ENCODE results near the gene OPRM1. TPM values are rescaled to one million over a fixed set of nuclear protein-coding genes. Genes with fewer than 3 reads are reported as not detected.

Gene OPRM1
- total RNA-seq, 3 donors from 2014 or later: not detected

- H3K9me3 Mint-ChIP-seq: no peaks in the 10 kb centered on the region
- H3K4me1 Mint-ChIP-seq (ENCODE audit: low read depth): peaks cover 53% of the 10 kb centered on the region
- peaks cover 21% of the 10 kb centered on the region for H3K36me3 Mint-ChIP-seq (ENCODE audit: insufficient read depth)
- no peaks in the 10 kb centered on the region for H3K27me3 Mint-ChIP-seq (ENCODE audit: low read depth)
- peak overlapping the region; percentile 2 for H3K4me3 Mint-ChIP-seq
- no peak for ATAC-seq
- DNase-seq: no peak
These were observed 180.2 kb downstream of the OPRM1 start for GRCh38 chr6:154219250-154219649.

- peaks cover 28% of the 10 kb centered on the region for H3K36me3 Mint-ChIP-seq (ENCODE audit: insufficient read depth)
- DNase-seq: no peak
- H3K4me3 Mint-ChIP-seq: no peak overlapping the region
- ATAC-seq: no peak
- H3K4me1 Mint-ChIP-seq (ENCODE audit: low read depth): peaks cover 71% of the 10 kb centered on the region
- no peaks in the 10 kb centered on the region for H3K9me3 Mint-ChIP-seq
- no peaks in the 10 kb centered on the region for H3K27me3 Mint-ChIP-seq (ENCODE audit: low read depth)
These were observed 183.7 kb downstream of the OPRM1 start for GRCh38 chr6:154222716-154223115.

GRCh38 chr6:154223296-154223695 is 184.3 kb downstream of the OPRM1 start:
- Mint-ChIP-seq H3K9me3 (no peaks in the 10 kb centered on the region), H3K4me1 (ENCODE audit: low read depth) (peaks cover 70% of the 10 kb centered on the region)
- no peak for ATAC-seq

DNA sequence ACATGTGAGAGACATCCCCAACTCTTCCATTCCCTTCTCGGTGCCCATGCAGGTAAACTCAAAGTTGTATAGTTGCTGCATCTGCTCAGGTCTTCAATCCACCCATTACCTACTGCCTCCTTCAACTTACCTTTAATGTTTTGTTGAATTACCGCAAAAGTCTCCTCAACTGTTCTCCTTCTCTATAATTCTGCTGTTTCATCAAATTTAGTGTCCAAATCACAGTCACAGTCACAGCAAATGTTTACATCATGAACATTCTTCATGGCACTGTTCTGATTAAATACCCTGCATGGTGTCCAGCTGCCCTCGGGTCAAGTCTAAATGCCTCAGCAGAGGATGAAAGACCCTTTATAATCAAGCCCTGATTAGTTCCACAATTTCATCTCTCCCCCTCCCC is 187.4 kb downstream of the OPRM1 start:
- H3K4me3 Mint-ChIP-seq: no peak overlapping the region
- H3K36me3 Mint-ChIP-seq (ENCODE audit: insufficient read depth): peaks cover 18% of the 10 kb centered on the region
- no peak for ATAC-seq
- H3K4me1 Mint-ChIP-seq (ENCODE audit: low read depth): peaks cover 77% of the 10 kb centered on the region
- H3K27me3 Mint-ChIP-seq (ENCODE audit: low read depth): no peaks in the 10 kb centered on the region
- H3K9me3 Mint-ChIP-seq: no peaks in the 10 kb centered on the region
- no peak for DNase-seq

More at GRCh38 chr6:154223296-154223695, 184.3 kb downstream of the OPRM1 start:
- DNase-seq: no peak
- H3K4me3 Mint-ChIP-seq: no peak overlapping the region
- H3K36me3 Mint-ChIP-seq (ENCODE audit: insufficient read depth): peaks cover 26% of the 10 kb centered on the region
- no peaks in the 10 kb centered on the region for H3K27me3 Mint-ChIP-seq (ENCODE audit: low read depth)

GRCh38 chr6:154227862-154228520 is 189.0 kb downstream of the OPRM1 start:
- Mint-ChIP-seq H3K4me3 (peak overlapping the region; percentile 24), H3K36me3 (ENCODE audit: insufficient read depth) (peaks cover 15% of the 10 kb centered on the region), H3K27me3 (ENCODE audit: low read depth) (no peaks in the 10 kb centered on the region), H3K4me1 (ENCODE audit: low read depth) (peaks cover 79% of the 10 kb centered on the region), H3K9me3 (no peaks in the 10 kb centered on the region)
- no peak for ATAC-seq
- no peak for DNase-seq

GRCh38 chr6:154228521-154228905 is 189.5 kb downstream of the OPRM1 start:
- H3K36me3 Mint-ChIP-seq (ENCODE audit: insufficient read depth): peaks cover 14% of the 10 kb centered on the region
- no peak overlapping the region for H3K4me3 Mint-ChIP-seq
- H3K9me3 Mint-ChIP-seq: no peaks in the 10 kb centered on the region
- ATAC-seq: no peak
- peaks cover 79% of the 10 kb centered on the region for H3K4me1 Mint-ChIP-seq (ENCODE audit: low read depth)
- no peaks in the 10 kb centered on the region for H3K27me3 Mint-ChIP-seq (ENCODE audit: low read depth)
- no peak for DNase-seq

- peak; percentile 42 for DNase-seq
- Mint-ChIP-seq H3K4me3 (peak overlapping the region; percentile 68), H3K9me3 (no peaks in the 10 kb centered on the region), H3K27me3 (ENCODE audit: low read depth) (no peaks in the 10 kb centered on the region), H3K4me1 (ENCODE audit: low read depth) (peaks cover 81% of the 10 kb centered on the region), H3K36me3 (ENCODE audit: insufficient read depth) (peaks cover 14% of the 10 kb centered on the region)
- ATAC-seq: peak; percentile 71 to 72
These were observed 190.7 kb downstream of the OPRM1 start for GRCh38 chr6:154229786-154230185.

DNA sequence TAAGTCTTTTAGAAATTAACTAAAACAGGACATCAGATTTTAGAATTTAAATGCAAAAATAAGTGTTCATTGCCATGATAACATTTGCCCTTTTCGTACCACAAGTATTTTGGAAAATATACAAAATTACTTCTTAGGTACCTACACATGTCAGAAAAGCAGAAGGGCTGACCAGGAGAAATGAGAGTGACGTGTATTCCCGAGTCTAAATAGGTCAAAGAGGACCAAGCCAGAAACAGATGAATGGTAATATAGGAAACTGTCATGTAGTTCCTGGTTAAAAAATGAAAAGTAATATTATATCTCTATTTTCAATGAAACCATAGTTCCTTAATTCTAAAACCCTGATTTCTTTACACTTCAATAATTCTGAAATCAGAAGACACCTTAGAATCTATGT is 191.4 kb downstream of the OPRM1 start:
- H3K36me3 Mint-ChIP-seq (ENCODE audit: insufficient read depth): peaks cover 14% of the 10 kb centered on the region
- no peak for ATAC-seq

GRCh38 chr6:154230910-154231595 is 192.0 kb downstream of the OPRM1 start:
- ATAC-seq (peak in 1 of 2 donors; percentile 18), DNase-seq (no peak)
- no peaks in the 10 kb centered on the region for H3K9me3 Mint-ChIP-seq
- H3K36me3 Mint-ChIP-seq (ENCODE audit: insufficient read depth): peaks cover 12% of the 10 kb centered on the region
- peaks cover 79% of the 10 kb centered on the region for H3K4me1 Mint-ChIP-seq (ENCODE audit: low read depth)
- no peaks in the 10 kb centered on the region for H3K27me3 Mint-ChIP-seq (ENCODE audit: low read depth)
- H3K4me3 Mint-ChIP-seq: peak overlapping the region; percentile 78

More for the DNA sequence above, 191.4 kb downstream of the OPRM1 start:
- Mint-ChIP-seq H3K4me1 (ENCODE audit: low read depth) (peaks cover 81% of the 10 kb centered on the region), H3K4me3 (peak overlapping the region; percentile 68), H3K27me3 (ENCODE audit: low read depth) (no peaks in the 10 kb centered on the region), H3K9me3 (no peaks in the 10 kb centered on the region)
- no peak for DNase-seq

- H3K27me3 Mint-ChIP-seq (ENCODE audit: low read depth): no peaks in the 10 kb centered on the region
- peaks cover 83% of the 10 kb centered on the region for H3K4me1 Mint-ChIP-seq (ENCODE audit: low read depth)
- peak overlapping the region; percentile 78 for H3K4me3 Mint-ChIP-seq
- no peaks in the 10 kb centered on the region for H3K9me3 Mint-ChIP-seq
- ATAC-seq: peak; percentile 73 to 74
- no peak for DNase-seq
- peaks cover 6% of the 10 kb centered on the region for H3K36me3 Mint-ChIP-seq (ENCODE audit: insufficient read depth)
These were observed 193.2 kb downstream of the OPRM1 start for GRCh38 chr6:154232013-154232910.

- Mint-ChIP-seq H3K4me3 (no peak overlapping the region), H3K27me3 (ENCODE audit: low read depth) (no peaks in the 10 kb centered on the region), H3K36me3 (ENCODE audit: insufficient read depth) (peaks cover 6% of the 10 kb centered on the region), H3K9me3 (no peaks in the 10 kb centered on the region), H3K4me1 (ENCODE audit: low read depth) (peaks cover 79% of the 10 kb centered on the region)
- ATAC-seq (no peak), DNase-seq (no peak)
These were observed 194.3 kb downstream of the OPRM1 start for GRCh38 chr6:154233383-154233782.

DNA sequence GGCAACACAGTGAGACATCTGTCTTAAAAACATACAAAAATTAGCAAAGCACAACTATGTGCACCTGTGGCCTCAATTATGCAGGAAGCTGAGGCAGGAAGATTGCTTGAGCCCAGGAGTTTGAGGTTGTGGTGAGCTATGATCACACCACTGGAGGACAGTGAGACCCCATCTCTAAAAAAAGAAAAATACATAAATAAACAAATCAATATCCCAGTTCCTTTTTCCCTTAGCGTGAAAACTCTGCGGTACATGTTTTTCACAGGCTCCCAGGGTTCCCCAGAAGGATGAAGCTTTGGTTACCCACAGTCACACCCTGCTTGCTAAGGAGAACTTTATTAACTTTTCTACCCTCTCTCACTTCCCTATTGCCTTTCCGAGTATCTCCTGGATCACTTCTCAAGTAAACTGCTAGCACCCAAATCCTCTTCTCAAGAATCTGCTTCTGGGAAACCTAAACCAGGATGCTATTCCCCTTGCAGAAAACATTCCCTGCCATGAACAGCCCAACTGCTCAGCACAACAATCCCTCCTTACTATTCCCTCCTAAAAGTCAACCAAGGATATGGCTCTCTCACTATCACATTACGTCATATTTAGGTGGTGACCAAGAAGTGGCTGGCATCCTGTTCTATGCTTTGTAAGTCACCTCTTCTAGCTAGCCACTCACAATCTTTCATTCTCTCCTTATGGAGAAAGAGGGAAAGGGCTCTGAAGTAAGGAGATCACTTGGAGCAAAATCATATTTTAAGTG is 195.2 kb downstream of the OPRM1 start:
- H3K27me3 Mint-ChIP-seq (ENCODE audit: low read depth): no peaks in the 10 kb centered on the region
- H3K9me3 Mint-ChIP-seq: no peaks in the 10 kb centered on the region

GRCh38 chr6:154236646-154237301 is 197.7 kb downstream of the OPRM1 start:
- Mint-ChIP-seq H3K27me3 (ENCODE audit: low read depth) (no peaks in the 10 kb centered on the region), H3K4me1 (ENCODE audit: low read depth) (peaks cover 77% of the 10 kb centered on the region), H3K4me3 (no peak overlapping the region), H3K36me3 (ENCODE audit: insufficient read depth) (peaks cover 3% of the 10 kb centered on the region), H3K9me3 (no peaks in the 10 kb centered on the region)
- ATAC-seq (no peak), DNase-seq (no peak)

More for the DNA sequence above, 195.2 kb downstream of the OPRM1 start:
- peaks cover 77% of the 10 kb centered on the region for H3K4me1 Mint-ChIP-seq (ENCODE audit: low read depth)
- H3K36me3 Mint-ChIP-seq (ENCODE audit: insufficient read depth): peaks cover 6% of the 10 kb centered on the region
- peak overlapping the region; percentile 9 for H3K4me3 Mint-ChIP-seq
- DNase-seq (no peak), ATAC-seq (no peak)
